A673 (cell line): ENCODE measurements around the gene MRPL12. TPM values are rescaled to one million over a fixed set of nuclear protein-coding genes. Genes with fewer than 3 reads are reported as not detected.

Source experiments
- BruUV-seq: library from RNA; stranded (reverse); fragments of 400-500 nt; replicated peaks from 2 replicates; lab custom pipeline; 2021; lab: Mats Ljungman, UMichigan
- CTCF ChIA-PET: fragments of 300-600 bp; sonication (Branson Sonifier 250); formaldehyde crosslinking; loops from one replicate; lab custom pipeline; 2022; ENCODE audit warnings: antibody characterized with exemption; lab: Charles Lee
- POLR2A ChIA-PET: fragments of 300-600 bp; sonication (Branson Sonifier 250); formaldehyde crosslinking; loops from one replicate; lab custom pipeline; 2022; ENCODE audit warnings: antibody characterized with exemption; ENCODE audit not compliant: low non-redundant PET; lab: Charles Lee
- DNase-seq: peaks from one replicate; pipeline ENCODE4 v3.0.0-alpha.2; 2015; ENCODE audit warnings: low spot score
- H3K27ac ChIP-seq: fragments of 200-600 bp; sonication (generic); 2 replicates; pipeline ENCODE4 v1.5.1; 2016; ENCODE audit warnings: mixed run types, low read depth, mild to moderate bottlenecking, mixed read lengths, antibody characterized with exemption, low read length; ENCODE audit not compliant: poor library complexity, severe bottlenecking
- H3K27me3 ChIP-seq: fragments of 200-600 bp; sonication (generic); replicated peaks from 2 replicates; pipeline ENCODE4 v1.6.1; 2017; ENCODE audit warnings: mixed run types, low read depth, mild to moderate bottlenecking, mixed read lengths, antibody characterized with exemption, low read length; ENCODE audit not compliant: insufficient read depth, poor library complexity
- H3K36me3 ChIP-seq: fragments of 200-600 bp; sonication (generic); 2 replicates; pipeline ENCODE4 v1.6.1; 2016; ENCODE audit warnings: mixed run types, mild to moderate bottlenecking, mixed read lengths, antibody characterized with exemption, low read length; ENCODE audit not compliant: insufficient read depth, poor library complexity, severe bottlenecking
- H3K4me1 ChIP-seq: fragments of 200-600 bp; sonication (generic); 2 replicates; pipeline ENCODE4 v1.6.1; 2017; ENCODE audit warnings: mixed run types, mild to moderate bottlenecking, mixed read lengths, antibody characterized with exemption, low read length; ENCODE audit not compliant: insufficient read depth, poor library complexity, severe bottlenecking
- H3K4me3 ChIP-seq: fragments of 200-600 bp; sonication (generic); 2 replicates; pipeline ENCODE4 v1.5.1; 2016; ENCODE audit warnings: low read depth, mixed run types, mild to moderate bottlenecking, mixed read lengths, low read length; ENCODE audit not compliant: poor library complexity, severe bottlenecking
- H3K9me3 ChIP-seq: fragments of 200-600 bp; sonication (generic); 2 replicates; pipeline ENCODE4 v1.6.1; 2016; ENCODE audit warnings: mixed run types, low read depth, mild to moderate bottlenecking, mixed read lengths, antibody characterized with exemption, low read length; ENCODE audit not compliant: poor library complexity, severe bottlenecking
- CTCF ChIP-seq: fragments of 300-800, 200-600 bp; sonication (generic); conservative IDR thresholded peaks from 2 replicates; pipeline ENCODE4 v1.5.1; 2017; ENCODE audit warnings: low read depth, mild to moderate bottlenecking, antibody characterized with exemption, low read length, moderate library complexity, mixed read lengths
- EZH2 ChIP-seq: fragments of 200-600 bp; sonication (generic); IDR thresholded peaks from 2 replicates; pipeline ENCODE4 v1.6.1; 2017; ENCODE audit warnings: borderline replicate concordance, low read depth, mild to moderate bottlenecking, mixed read lengths, antibody characterized with exemption, low read length; ENCODE audit not compliant: poor library complexity, severe bottlenecking
- intact Hi-C: fragments of 100-400 bp; cut with micrococcal nuclease; formaldehyde crosslinking; loops from one replicate; pipeline ENCODE4 v1.10.0; 2022; ENCODE audit not compliant: unreplicated experiment
- total RNA-seq: library from RNA; stranded (reverse); gene quantifications from 2 replicates; pipeline ENCODE4 v1.2.3, GENCODE V29; 2021

The MRPL12 gene
- total RNA-seq, 1 experiment from 2014 or later = 186 TPM

GRCh38 chr17:81710514-81711308, 7.5 kb downstream of the MRPL12 start:
- no peak overlapping the region for H3K4me3 ChIP-seq
- ChIA-PET CTCF (no interaction called here), POLR2A (interaction anchor here (0.6 kb wide), 1 partner anchor 31 kb away, joined by 5 read pairs; no protein-coding TSS in a partner anchor)
- no peaks in the 10 kb centered on the region for H3K9me3 ChIP-seq
- no peaks in the 10 kb centered on the region for H3K27me3 ChIP-seq
- no TSS peak for BruUV-seq
- peaks cover 19% of the 10 kb centered on the region for H3K4me1 ChIP-seq
- no peak for TF ChIP-seq CTCF
- TF ChIP-seq EZH2 = no peak
- intact Hi-C loops = no loop called here
- DNase-seq = no peak
- peak overlapping the region; percentile 16 for H3K27ac ChIP-seq
- H3K36me3 ChIP-seq = peaks cover 39% of the 10 kb centered on the region

- POLR2A ChIA-PET = interaction anchor here (0.6 kb wide), 2 partner anchors 16 to 32 kb away, joined by 5 to 10 read pairs; no protein-coding TSS in a partner anchor
- Histone ChIP-seq H3K27me3 (no peaks in the 10 kb centered on the region), H3K27ac (peak within 1 kb of the TSS; percentile 84), H3K9me3 (no peaks in the 10 kb centered on the region), H3K4me1 (peaks cover 19% of the 10 kb centered on the region), H3K4me3 (peak within 1 kb of the TSS; percentile 85), H3K36me3 (peaks cover 33% of the 10 kb centered on the region)
- intact Hi-C loops = no loop called here
- TF ChIP-seq CTCF = no peak
- no peak for TF ChIP-seq EZH2
- CTCF ChIA-PET = interaction anchor here (0.7 kb wide), 1 partner anchor 44 kb away, joined by 6 read pairs; no protein-coding TSS in a partner anchor
- DNase-seq = peak; percentile 90
- no TSS peak for BruUV-seq
Observed at GRCh38 chr17:81711814-81712467, 8.8 kb downstream of the MRPL12 start, which contains the start of gene SLC25A10. TSS of gene SLC25A10 (plus strand) at chr17:81712284. CDS start at chr17:81712427, 143 bp downstream.

- no peaks in the 10 kb centered on the region for H3K27me3 ChIP-seq
- H3K36me3 ChIP-seq = peaks cover 27% of the 10 kb centered on the region
- POLR2A ChIA-PET = interaction anchor here (0.7 kb wide), 1 partner anchor 311 kb away, joined by 4 read pairs; the partner anchor contains the start of gene LRRC45
- H3K9me3 ChIP-seq = no peaks in the 10 kb centered on the region
- H3K4me1 ChIP-seq = peaks cover 19% of the 10 kb centered on the region
- intact Hi-C loops = no loop called here
- H3K27ac ChIP-seq = peak overlapping the region; percentile 84
- no TSS peak for BruUV-seq
- no peak for DNase-seq
- peak overlapping the region; percentile 85 for H3K4me3 ChIP-seq
- CTCF ChIA-PET = no interaction called here
- TF ChIP-seq EZH2 (no peak), CTCF (0 out of 2 replicates have a peak, but pooled peaks have one; percentile 19)
Observed at GRCh38 chr17:81712468-81713003, 9.4 kb downstream of the MRPL12 start.
